Urinary bladder (tissue), 4 donors: ENCODE measurements around the gene ARFIP1. TPM values are rescaled to one million over a fixed set of nuclear protein-coding genes. Genes with fewer than 3 reads are reported as not detected.
"Not testable (repeated sequence)": the region's sequence is repeated elsewhere in the genome, so short reads cannot be mapped to it uniquely, and the experiment has no call there.

Experiments
- DNase-seq: peaks from one replicate; pipeline ENCODE4 v3.0.0-alpha.2; 2015; ENCODE audit errors: extremely low spot score
- H3K27ac ChIP-seq: one replicate; pipeline ENCODE4 v1.5.1; 2013; ENCODE audit warnings: low read depth, mild to moderate bottlenecking, moderate library complexity
- H3K36me3 ChIP-seq: one replicate; pipeline ENCODE4 v1.6.1; 2013; ENCODE audit warnings: mild to moderate bottlenecking, moderate library complexity; ENCODE audit not compliant: insufficient read depth
- H3K4me1 ChIP-seq: one replicate; pipeline ENCODE4 v1.6.1; 2013; ENCODE audit warnings: mild to moderate bottlenecking, moderate library complexity; ENCODE audit not compliant: insufficient read depth
- H3K4me3 ChIP-seq: one replicate; pipeline ENCODE4 v1.5.1; 2013; ENCODE audit warnings: low read depth, low read length
- WGBS: extraction: QIAGEN DNeasy Blood & Tissue Kit; methylation state at CpG from one replicate; pipeline ENCODE4 v1.1.7; 2013; 5-methylcytosine and 5-hydroxymethylcytosine counted together
- polyA plus RNA-seq: library from polyadenylated mRNA; stranded (reverse); fragments of 200-250 nt; gene quantifications from one replicate; pipeline ENCODE4 v1.2.3, GENCODE V29; 2013
- total RNA-seq: library from RNA; depleted of rRNA; stranded (reverse); fragments of >200 nt; gene quantifications from one replicate; pipeline ENCODE4 v1.2.3, GENCODE V29; 2014
- donor health status: healthy with polysubstance abuse.
- donor health status: healthy.

The ARFIP1 gene
- total and polyA plus RNA-seq, 2 donors, result 23.4 to 64.6 TPM

DNA sequence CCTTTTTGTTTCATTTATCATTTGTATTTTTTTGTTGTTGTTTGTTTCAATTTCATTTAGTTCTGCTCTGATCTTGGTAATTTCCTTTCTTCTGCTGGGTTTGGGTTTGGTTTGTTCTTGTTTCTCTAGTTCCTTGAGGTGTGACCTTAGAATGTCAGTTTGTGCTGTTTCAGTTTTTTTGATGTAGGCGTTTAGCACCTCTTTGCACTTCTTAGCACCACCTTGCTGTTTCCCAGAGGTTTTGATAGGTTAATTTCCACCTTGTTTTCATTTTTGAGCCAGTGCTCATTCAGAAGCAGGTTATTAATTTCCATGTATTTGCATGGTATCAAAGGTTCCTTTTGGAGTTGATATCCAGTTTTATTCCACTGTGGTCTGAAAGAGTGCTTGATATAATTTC is 60.0 kb downstream of the ARFIP1 start:
- 85% methylated on average over 1 of the region's 1 CpG for WGBS
- DNase-seq, H3K36me3 ChIP-seq, H3K4me3 ChIP-seq, H3K4me1 ChIP-seq, H3K27ac ChIP-seq: not testable (repeated sequence)

DNA sequence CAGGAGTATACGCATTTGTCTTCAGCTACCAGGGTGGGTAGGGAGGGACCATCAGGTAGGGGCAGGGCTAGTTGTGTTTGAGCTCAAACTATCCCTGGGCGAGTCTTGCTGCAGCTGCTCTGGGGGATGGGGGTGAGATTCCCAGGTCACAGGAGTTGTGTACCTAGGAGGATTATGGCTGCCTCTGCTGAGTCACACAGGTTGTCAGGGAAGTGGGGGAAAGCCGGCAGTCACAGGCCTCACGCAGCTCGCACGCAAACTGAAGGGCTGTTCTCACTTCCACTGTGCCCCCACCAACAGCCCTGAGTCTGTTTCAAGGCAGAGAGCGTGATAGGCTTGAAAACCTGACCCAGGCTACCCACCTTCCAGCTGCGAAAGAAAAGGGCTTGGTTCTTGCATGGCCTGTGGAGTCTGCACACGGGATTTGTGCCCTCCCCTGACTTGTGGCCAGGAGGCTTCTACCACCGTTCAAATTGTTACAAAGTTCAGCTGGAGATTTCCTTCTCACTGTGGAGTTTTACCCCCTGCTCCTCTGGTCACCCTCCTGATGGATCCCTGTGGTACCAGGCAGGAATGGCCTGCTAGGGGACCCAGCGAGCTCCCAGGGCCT is 63.8 kb downstream of the ARFIP1 start:
- no peak for DNase-seq
- WGBS, result 82% methylated on average over 11 of the region's 11 CpGs
- Histone ChIP-seq H3K4me3 (no peak overlapping the region), H3K36me3 (no peaks in the 10 kb centered on the region), H3K27ac (no peak overlapping the region), H3K4me1 (no peaks in the 10 kb centered on the region)

DNA sequence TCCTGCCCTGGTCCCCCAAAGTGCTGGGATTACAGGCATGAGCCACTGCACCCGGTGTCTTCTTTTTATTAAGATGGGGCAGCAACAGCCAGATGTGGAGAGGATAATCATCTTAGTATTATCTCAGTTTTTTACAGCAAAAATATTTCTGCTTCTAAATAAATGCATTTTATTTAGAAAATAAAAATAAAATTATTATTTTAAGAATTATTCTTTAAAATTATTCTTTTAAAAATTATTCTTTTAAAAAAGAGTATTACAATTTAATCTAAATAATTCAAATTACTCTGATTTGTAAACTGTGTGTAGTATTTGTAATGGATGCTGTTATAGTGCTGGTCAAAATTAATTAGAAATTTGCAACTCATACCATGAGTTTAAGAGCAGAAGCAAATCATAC is 67.6 kb downstream of the ARFIP1 start:
- Histone ChIP-seq H3K4me3 (no peak overlapping the region), H3K36me3 (no peaks in the 10 kb centered on the region), H3K27ac (no peak overlapping the region), H3K4me1 (no peaks in the 10 kb centered on the region)
- no peak for DNase-seq
- 95% methylated on average over 1 of the region's 1 CpG for WGBS

DNA sequence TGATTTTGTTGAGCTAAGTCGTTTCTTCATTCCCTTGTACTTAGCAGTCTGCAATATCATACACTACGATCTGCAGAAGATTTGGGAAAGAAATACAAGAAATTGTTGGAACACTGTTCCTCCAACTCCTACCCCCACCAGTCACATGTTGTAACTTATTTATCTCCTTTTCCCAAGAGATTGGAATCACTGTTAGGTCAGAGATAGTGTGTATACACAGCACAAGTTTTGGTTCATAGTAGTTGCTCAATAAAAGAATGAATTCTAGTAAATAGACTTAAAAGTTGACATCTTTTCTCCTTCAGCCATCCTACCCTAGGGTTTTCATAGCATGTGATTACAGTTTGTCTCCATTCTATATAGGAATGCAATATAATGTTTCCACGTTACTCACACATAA is 68.8 kb downstream of the ARFIP1 start:
- WGBS, result 92% methylated on average over 3 of the region's 3 CpGs
- Histone ChIP-seq H3K27ac (no peak overlapping the region), H3K4me3 (no peak overlapping the region), H3K36me3 (no peaks in the 10 kb centered on the region), H3K4me1 (no peaks in the 10 kb centered on the region)
- DNase-seq, result no peak

DNA sequence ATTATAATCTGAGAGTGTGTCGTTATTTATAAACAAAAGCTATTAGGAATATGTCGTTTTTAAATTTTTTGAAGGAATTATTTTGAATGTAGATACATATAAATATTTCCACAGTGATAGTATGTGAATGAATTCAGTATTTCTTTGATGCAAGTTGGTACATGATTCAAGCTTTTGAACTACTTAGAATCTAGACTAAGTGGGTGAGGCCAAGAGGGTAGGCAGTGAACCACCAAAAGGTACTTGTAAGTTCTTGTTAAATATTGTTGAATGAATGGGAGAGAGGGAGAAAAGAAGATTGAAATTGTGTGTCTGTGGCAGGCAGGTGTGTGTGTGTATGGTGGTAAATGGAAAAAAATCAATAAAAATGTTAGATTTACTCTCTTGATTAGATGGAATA is 69.6 kb downstream of the ARFIP1 start:
- H3K27ac ChIP-seq, result no peak overlapping the region
- H3K4me3 ChIP-seq, result no peak overlapping the region
- no peak for DNase-seq
- no peaks in the 10 kb centered on the region for H3K4me1 ChIP-seq
- H3K36me3 ChIP-seq, result no peaks in the 10 kb centered on the region
- 90% methylated on average over 2 of the region's 2 CpGs for WGBS

DNA sequence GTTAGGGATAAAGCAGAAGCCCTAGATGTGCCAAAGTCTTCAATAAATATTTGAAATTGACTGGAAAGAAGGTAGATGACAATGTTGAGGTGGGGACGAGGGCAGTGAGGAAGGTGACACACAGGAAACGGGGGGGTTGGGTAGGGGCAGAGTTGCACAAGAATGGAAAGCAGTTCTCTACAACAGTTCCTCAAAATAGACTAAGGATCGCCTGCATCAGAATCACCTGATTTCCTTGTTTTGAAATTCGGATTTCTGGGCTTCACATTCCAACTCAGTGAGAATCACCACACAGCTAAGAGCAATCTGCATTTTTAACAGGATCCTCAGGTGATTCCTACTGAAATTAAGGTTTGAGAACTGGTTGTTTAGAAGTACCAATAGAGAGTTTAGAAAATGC is 70.6 kb downstream of the ARFIP1 start:
- Histone ChIP-seq H3K36me3 (no peaks in the 10 kb centered on the region), H3K4me3 (no peak overlapping the region), H3K4me1 (no peaks in the 10 kb centered on the region), H3K27ac (no peak overlapping the region)
- DNase-seq, result no peak
- 38% methylated on average over 4 of the region's 4 CpGs for WGBS

DNA sequence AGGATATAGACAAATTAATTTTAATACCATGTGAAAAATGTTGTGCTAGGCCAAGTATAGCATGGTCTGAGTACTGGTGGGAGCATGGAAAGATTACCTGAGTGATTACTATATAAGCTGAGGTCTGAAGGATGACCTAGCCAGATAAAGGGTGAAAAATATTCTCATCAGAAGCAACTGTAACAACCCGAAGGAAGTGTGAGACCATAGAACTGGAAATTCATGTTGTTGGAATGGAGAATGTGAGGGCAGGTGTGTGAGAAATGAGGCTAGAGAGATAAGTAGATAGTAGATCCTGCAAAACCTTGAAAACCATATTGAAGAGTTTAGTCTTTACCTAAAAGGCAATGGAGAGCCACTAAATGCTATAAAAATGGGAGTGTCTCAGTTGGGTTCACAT is 71.5 kb downstream of the ARFIP1 start:
- Histone ChIP-seq H3K4me1 (no peaks in the 10 kb centered on the region), H3K4me3 (no peak overlapping the region), H3K27ac (no peak overlapping the region), H3K36me3 (no peaks in the 10 kb centered on the region)
- no peak for DNase-seq
- 80% methylated on average over 1 of the region's 1 CpG for WGBS

DNA sequence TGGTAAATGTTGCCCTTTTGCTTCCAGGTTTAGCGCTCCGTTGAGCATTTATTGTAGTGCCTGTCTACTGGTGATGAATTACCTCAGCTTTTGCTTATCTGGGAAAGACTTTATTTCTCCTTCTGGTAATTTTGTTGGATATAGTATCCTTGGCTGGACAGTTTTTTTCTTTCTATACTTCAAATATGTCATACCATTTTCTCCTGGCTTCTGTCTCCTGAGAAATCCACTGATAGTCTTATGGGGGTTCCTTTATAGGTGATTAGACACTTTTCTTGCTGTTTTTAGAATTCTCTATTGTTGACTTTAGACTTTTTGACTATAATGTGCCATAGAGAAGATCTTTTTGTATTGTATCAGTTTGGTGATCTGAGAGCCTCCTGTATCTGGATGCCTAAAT is 73.5 kb downstream of the ARFIP1 start:
- DNase-seq, result no peak
- H3K4me1 ChIP-seq, result no peaks in the 10 kb centered on the region
- 93% methylated on average over 2 of the region's 2 CpGs for WGBS
- no peak overlapping the region for H3K27ac ChIP-seq
- no peak overlapping the region for H3K4me3 ChIP-seq
- H3K36me3 ChIP-seq, result no peaks in the 10 kb centered on the region

DNA sequence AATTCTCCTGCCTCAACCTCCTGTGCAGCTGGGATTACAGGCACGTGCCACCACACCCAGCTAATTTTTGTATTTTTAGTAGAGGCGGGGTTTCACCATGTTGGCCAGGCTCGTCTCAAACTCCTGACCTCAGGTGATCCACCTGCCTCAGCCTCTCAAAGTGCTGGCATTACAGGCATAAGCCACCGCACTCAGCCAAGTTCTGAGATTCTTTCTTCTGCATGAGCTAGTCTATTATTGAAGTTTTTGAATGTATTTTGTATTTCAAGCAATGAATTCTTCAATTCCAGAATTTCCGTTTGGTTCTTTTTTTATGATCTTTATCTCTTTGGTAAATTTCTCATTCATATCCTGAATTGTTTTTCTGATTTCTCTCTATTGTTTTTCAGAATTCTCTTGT is 74.3 kb downstream of the ARFIP1 start:
- 94% methylated on average over 5 of the region's 5 CpGs for WGBS
- H3K27ac ChIP-seq, H3K4me1 ChIP-seq, H3K4me3 ChIP-seq, H3K36me3 ChIP-seq, DNase-seq: not testable (repeated sequence)

DNA sequence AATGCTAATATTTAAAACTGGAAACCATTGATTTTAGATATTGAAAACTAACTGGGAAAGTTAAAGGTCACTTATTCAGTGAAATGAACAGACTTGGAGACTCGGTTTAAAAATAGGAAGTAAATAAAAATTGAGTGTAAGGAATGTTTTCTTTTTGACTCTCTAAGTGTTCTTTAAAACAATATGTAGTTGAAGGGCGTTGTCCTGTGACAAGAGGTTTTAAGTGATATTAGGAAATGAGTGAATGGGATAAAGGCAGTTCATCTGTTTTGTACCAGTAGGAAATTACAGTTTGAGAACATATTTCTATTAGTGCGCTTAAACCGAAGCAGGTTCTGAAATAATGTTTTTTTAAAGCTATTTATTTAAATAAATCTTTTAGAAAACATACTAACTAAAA is 77.2 kb downstream of the ARFIP1 start:
- no peak for DNase-seq
- WGBS, result 72% methylated on average over 4 of the region's 4 CpGs
- no peak overlapping the region for H3K27ac ChIP-seq
- no peak overlapping the region for H3K4me3 ChIP-seq
- no peaks in the 10 kb centered on the region for H3K4me1 ChIP-seq
- H3K36me3 ChIP-seq, result no peaks in the 10 kb centered on the region

DNA sequence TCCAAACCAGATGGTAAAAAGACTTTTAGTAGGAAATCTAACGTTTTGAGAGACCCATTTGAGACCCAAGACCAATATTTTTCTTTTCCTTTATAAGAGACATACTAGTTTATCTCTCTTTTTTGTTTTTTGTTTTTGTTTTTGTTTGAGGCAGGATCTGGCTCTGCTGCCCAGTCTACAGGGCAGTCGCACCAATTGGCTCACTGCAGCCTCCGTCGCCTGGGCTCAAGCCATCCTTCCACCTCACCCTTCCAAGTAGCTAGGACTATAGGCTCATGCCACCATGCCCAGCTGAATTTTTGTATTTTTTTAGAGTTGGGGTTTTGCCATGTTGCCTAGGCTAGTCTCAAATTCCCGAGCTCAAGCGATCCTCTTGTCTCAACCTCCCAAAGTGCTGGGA is 79.2 kb downstream of the ARFIP1 start:
- WGBS, result 79% methylated on average over 6 of the region's 6 CpGs
- no peaks in the 10 kb centered on the region for H3K4me1 ChIP-seq
- H3K36me3 ChIP-seq, result no peaks in the 10 kb centered on the region
- no peak for DNase-seq
- H3K4me3 ChIP-seq, result no peak overlapping the region
- no peak overlapping the region for H3K27ac ChIP-seq

DNA sequence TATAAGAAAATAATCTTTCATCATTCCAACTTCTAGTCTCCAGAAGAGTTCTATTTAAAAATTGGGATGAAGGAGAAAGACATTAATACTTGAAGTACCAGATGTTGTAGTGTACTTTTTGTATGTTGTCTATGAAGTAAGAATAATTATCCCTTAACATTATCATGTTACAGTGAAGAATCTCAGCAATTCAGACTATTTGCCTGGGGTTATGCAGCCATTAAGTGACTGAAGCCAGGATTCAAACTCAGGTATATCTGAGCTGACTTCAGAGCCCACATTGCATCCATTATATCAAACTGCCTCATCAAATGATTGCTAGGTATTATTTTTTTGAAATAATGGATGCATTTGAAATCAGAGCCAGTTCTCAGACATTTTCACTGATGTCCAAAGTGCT is 80.3 kb downstream of the ARFIP1 start:
- DNase-seq, result no peak
- Histone ChIP-seq H3K4me1 (no peaks in the 10 kb centered on the region), H3K27ac (no peak overlapping the region), H3K36me3 (no peaks in the 10 kb centered on the region), H3K4me3 (no peak overlapping the region)

DNA sequence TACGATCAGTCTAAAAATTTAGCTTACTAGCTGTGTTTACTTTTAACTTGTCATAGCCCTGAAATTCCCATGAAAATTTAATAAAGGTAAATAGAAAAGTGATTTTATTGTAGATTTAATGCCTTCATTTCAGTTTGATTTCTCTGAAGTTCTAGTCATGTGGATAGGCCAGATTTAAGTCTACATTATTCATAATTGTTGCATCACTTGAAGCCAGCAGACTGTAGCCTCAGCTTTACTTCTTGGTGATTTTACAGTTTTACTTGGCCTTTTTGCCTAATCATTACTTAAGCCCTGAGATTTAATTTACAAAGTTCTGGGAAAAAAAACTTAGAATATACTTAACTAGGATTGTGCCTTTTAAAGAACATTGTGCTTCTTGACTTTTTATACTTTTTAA is 82.9 kb downstream of the ARFIP1 start:
- no peaks in the 10 kb centered on the region for H3K36me3 ChIP-seq
- no peak overlapping the region for H3K4me3 ChIP-seq
- WGBS, result 88% methylated on average over 1 of the region's 1 CpG
- no peaks in the 10 kb centered on the region for H3K4me1 ChIP-seq
- H3K27ac ChIP-seq, result no peak overlapping the region
- no peak for DNase-seq

DNA sequence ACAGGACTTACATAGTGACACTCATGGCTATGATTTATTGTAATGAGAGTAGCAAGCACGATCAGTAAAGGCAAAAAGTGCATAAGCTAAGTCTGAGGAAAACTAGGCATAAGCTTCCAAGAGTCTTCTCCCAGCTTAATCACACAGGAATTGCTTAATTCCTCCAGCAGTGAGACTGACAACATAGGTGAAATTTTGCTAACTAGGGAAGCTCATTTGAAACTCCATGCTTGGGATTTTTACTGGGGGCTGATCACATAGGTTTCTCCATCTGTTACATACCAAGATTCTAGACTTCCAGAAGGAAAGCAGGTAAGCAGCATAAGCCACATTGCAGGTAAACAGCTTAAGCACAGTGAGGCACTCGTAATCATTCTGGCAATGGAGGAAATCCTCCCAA is 84.6 kb downstream of the ARFIP1 start:
- no peak for DNase-seq
- H3K36me3 ChIP-seq, result no peaks in the 10 kb centered on the region
- H3K4me3 ChIP-seq, result no peak overlapping the region
- no peak overlapping the region for H3K27ac ChIP-seq
- WGBS, result 78% methylated on average over 2 of the region's 2 CpGs
- H3K4me1 ChIP-seq, result no peaks in the 10 kb centered on the region

DNA sequence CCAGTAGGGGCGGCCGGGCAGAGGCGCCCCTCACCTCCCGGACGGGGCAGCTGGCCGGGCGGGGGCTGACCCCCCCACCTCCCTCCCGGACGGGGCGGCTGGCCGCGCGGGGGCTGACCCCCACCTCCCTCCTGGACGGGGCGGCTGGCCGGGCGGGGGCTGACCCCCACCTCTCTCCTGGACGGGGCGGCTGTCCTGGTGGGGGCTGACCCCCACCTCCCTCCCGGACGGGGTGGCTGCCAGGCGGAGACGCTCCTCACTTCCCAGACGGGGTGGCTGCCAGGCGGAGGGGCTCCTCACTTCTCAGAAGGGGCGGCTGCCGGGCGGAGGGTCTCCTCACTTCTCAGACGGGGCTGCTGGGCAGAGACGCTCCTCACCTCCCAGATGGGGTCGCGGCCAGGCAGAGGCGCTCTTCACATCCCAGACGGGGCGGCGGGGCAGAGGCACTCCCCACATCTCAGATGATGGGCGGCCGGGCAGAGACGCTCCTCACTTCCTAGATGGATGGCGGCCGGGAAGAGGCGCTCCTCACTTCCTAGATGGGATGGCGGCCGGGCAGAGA is 86.8 kb downstream of the ARFIP1 start:
- not testable (repeated sequence) for H3K4me3 ChIP-seq, H3K4me1 ChIP-seq, H3K36me3 ChIP-seq, H3K27ac ChIP-seq, DNase-seq
- WGBS, result 97% methylated on average over 40 of the region's 44 CpGs
